ENCODE results near the gene EFNA5. TPM values are rescaled to one million over a fixed set of nuclear protein-coding genes. Genes with fewer than 3 reads are reported as not detected.

EFNA5 gene
- total RNA-seq (2022; extraction: Qiagen RNA extraction), result 14.7 to 30.2 TPM (median 27.7 TPM) in 5 replicates

GRCh38 chr5:107670932-107671741, at the start of gene EFNA5:
EFNA5 (minus strand) TSS chr5:107670937.

